ENCODE results near the gene RNASE8.

DNA sequence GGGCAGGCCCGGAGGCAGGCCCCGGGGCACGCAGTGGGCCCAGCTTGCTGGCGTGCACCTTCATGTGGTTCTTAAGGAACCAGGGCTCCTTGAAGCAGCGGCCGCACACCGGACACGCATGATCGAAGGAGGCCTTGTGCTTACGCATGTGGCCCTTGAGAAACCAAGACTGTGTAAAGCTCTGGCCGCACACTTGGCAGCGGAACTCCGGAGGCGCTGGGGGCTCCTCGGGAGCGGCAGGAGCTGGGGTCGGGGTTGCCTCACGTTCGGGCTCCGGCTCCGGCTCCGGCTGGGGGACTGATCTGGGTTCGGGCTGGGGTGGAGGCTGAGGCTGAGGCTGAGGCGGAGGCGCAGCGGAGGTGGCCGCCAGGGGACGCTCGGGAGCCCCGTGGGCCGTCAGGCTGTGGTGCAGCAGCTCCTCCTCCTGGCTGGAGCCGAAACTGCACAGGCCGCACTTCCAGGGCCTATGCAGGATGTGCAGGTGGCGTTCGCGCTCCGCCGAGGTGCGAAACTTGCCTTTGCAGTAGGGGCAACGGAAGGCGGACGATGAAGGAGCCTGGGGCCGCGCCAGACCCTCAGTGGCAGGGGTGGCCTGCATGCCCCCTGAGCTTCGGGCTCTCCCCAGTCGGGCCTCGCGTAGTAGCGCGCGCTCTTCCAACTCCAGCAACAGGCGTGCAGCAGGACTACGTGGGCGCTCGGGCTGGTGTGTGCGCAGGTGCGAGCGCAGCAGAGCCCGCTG is 34.8 kb downstream of the RNASE8 start:
- peak; percentile 100 for TF ChIP-seq CTCF (IDR thresholded peaks at IDR 0.05)
- no peak for TF ChIP-seq ZFX (IDR thresholded peaks at IDR 0.05; ENCODE audit: borderline replicate concordance)
